Mononuclear cell (primary cell): ENCODE data around the gene MYRF. TPM values are rescaled to one million over a fixed set of nuclear protein-coding genes. Genes with fewer than 3 reads are reported as not detected.

ENCODE experiments used
- H3K27me3 ChIP-seq: 2 replicates; pipeline ENCODE4 v1.6.0; 2011; ENCODE audit warnings: low read length, control low read depth; ENCODE audit not compliant: insufficient read depth
- H3K4me1 ChIP-seq: 2 replicates; pipeline ENCODE4 v1.5.1; 2011; ENCODE audit warnings: mild to moderate bottlenecking, low read length, control low read depth; ENCODE audit not compliant: insufficient read depth
- H3K4me3 ChIP-seq: 2 replicates; pipeline ENCODE4 v1.5.1; 2011; ENCODE audit warnings: mild to moderate bottlenecking, low read length, moderate library complexity
- H3K9me3 ChIP-seq: 2 replicates; pipeline ENCODE4 v1.5.1; 2011; ENCODE audit warnings: low read depth, mild to moderate bottlenecking, control low read depth, low read length
- total RNA-seq: library from RNA; depleted of rRNA; stranded (reverse); fragments of >200 nt; gene quantifications from one replicate; pipeline ENCODE4 v1.2.3, GENCODE V29; 2012

Gene MYRF
- 0.31 TPM for total RNA-seq

DNA sequence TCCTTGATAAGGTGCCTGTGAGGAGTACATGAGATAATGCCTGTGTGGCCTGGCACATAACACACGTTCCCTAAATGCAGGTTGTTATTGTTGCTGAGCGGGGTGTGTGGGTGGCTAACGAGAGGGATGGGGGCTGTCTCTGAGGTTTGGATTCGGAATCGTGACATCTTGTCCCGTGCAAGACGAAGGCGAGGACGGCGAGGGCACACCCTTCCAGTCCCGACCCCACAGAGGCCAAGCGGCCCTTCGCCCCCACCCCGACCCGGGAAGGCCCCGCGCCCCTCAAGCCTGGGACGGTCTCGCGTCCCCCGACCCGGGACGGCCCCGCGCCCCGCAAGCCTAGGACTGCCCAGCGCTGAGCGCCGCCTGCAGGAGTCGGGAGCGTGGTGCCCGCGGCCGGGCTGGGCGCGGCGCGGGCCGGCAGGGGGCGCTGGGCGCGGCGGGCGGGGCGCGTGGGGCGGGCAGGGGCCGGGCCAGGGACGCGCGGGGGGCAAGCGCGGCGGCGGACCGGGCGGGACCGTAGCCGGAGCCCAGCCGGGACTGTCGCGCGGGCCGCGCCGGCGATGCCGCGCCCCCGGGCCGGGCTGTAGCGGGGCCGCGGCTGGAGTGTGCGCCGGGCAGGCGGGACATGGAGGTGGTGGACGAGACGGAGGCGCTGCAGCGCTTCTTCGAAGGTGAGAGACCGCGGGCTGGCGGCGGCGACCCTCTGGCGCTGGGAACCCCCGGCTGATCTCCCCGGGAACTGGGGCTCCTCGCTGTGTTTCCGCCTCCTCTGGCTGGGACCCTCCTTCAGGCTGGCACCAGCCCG, at the start of gene MYRF:
Gene MYRF (plus strand): TSS at position 520 of the 808 bp plus-strand sequence. CDS start 109 bp downstream, at position 629.
- H3K9me3 ChIP-seq = no peaks in the 10 kb centered on the region
- H3K4me3 ChIP-seq = no peak within 1 kb of the TSS
- H3K4me1 ChIP-seq = peaks cover 10% of the 10 kb centered on the region
- peaks cover 22% of the 10 kb centered on the region for H3K27me3 ChIP-seq

DNA sequence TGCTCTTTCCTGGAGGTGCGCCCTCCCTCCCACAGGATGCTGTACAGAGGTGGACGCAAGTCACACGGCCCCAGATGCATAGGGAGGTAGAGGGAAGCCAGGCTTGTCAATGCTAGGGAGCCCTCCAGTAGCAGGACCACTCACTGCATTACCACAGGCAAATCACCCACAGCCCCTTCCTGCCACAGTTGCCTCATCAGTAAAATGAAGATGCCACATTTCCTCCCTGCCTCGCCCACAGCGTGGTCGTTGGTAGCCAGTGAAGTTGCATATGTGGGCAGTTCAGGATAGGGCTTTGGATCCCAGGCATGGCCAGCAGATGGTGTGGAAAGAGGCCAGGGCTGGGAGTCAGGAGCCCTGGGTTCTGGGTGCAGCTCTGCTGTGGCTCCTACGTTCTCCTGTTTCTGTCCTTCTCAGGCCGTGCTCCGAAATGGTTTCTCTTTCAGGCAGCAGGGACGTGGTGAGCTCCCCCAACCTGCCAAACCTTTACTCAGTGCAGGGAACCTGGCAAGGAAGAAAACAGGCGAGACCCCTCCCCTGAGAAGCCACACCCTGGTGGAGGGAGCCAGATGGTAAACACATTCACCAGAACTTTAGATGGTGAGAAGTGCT, 49.6 kb upstream of the MYRF start:
- no peaks in the 10 kb centered on the region for H3K27me3 ChIP-seq
- H3K4me3 ChIP-seq = no peak overlapping the region
- H3K4me1 ChIP-seq = peaks cover 58% of the 10 kb centered on the region
- no peaks in the 10 kb centered on the region for H3K9me3 ChIP-seq

DNA sequence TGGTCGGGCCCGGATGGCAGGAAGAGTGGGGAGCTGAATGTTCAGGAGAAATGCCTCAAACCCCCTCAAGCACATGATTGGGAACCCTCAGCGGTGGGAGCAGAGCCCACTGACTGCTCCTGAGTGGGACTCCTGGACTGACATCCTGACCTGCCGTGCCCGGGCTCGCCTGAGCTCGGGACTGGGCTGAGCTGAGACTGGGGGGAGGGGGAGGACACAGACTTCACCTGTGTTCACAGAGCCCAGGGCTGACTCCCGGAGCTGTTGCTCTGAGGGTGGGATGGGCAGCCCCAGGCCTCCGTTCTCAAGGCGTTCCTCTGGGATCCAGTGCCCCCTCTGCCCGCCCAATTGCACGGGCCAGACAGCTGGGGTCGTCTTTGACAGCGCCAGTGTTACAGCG, 47.6 kb upstream of the MYRF start:
- Histone ChIP-seq H3K4me1 (peaks cover 38% of the 10 kb centered on the region), H3K27me3 (no peaks in the 10 kb centered on the region), H3K9me3 (no peaks in the 10 kb centered on the region)

DNA sequence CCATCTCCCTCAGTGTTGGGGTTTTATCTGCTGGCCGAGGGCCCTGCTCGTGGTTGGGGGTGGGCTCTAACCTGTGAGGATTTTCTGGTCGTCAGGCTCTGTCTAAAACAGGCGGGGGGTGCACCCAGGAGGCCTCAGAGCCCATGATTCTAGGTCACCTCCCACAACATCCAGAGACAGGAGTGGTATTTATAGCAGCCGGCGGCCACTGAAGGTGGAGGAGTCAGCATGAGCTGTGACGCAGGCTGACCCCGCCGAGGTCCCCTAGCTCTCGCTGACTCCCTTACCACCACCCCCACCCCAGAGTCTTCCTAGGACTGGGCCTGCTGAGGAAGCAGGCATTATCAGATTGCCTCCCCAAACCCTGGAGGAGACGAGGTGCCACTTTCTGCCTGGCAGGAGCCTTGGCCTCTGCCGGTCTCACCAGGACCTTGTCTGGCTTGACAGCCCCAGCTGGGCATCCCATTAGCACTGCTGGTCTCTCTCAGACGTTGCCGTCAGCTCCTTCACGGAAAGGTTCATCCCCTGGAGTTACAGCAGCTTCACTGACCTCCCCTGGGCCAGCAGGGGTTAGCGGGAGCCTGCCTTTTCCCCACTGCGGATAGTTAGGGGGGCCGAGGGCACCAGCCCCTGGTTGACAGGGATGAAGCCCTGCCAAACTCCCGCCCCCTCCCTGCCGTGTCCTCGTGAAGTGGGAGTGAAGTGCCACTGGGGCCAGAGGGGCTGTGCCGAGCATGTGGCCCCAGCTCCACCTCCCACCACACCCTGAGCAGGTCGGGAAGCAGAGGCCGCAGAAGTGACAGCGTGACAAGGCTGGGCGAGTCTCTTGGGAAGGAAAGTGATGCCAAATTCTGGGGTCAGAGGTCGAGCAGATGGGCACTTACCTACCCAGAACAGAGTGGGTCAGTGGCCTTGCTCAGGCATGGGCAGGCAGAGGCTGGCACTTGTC, 45.7 kb upstream of the MYRF start:
- Histone ChIP-seq H3K9me3 (no peaks in the 10 kb centered on the region), H3K4me3 (no peak overlapping the region), H3K27me3 (no peaks in the 10 kb centered on the region), H3K4me1 (peaks cover 19% of the 10 kb centered on the region)

More for the DNA sequence above, 47.6 kb upstream of the MYRF start:
- H3K4me3 ChIP-seq = no peak overlapping the region

DNA sequence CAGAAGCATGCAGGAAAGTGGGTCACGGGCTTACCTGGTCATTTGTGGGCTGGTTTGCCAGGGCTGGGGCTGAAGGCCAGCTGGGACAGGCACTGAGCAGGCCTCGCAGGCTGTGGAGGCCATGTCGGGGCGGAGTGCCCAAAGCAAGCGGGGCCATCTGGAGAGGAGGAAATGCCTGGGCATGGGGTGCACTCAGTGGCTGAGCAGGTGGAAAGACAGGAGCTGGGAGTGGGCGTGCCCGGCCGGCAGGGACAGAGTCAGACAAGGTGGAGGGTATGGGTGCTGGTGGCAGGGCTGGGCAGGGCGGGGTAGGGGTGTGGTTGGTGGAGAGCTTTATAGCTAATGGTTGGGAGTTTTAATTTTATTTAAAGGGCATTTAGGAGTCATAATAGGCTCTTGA, 44.9 kb upstream of the MYRF start:
- H3K9me3 ChIP-seq = no peaks in the 10 kb centered on the region
- H3K27me3 ChIP-seq = no peaks in the 10 kb centered on the region
- peaks cover 10% of the 10 kb centered on the region for H3K4me1 ChIP-seq
- H3K4me3 ChIP-seq = no peak overlapping the region

DNA sequence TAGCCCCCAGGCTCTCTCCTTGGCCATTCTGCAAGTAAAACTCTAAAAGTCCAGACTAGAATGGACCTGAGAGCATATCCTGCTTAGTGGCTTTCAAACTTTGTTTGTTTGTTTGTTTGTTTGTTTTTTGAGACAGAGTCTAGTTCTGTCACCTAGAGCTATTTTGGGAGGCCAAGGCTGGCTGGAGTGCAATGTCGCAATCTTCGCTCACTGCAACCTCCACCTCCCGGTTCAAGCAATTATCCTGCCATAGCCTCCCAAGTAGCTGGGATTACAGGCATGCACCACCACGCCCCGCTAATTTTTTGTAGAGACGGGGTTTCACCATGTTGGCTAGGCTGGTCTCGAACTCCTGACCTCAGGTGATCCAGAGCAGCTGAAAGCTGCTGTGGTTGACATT, 43.3 kb upstream of the MYRF start:
- H3K4me1 ChIP-seq = no peaks in the 10 kb centered on the region
- H3K4me3 ChIP-seq = no peak overlapping the region
- H3K9me3 ChIP-seq = no peaks in the 10 kb centered on the region
- H3K27me3 ChIP-seq = no peaks in the 10 kb centered on the region

DNA sequence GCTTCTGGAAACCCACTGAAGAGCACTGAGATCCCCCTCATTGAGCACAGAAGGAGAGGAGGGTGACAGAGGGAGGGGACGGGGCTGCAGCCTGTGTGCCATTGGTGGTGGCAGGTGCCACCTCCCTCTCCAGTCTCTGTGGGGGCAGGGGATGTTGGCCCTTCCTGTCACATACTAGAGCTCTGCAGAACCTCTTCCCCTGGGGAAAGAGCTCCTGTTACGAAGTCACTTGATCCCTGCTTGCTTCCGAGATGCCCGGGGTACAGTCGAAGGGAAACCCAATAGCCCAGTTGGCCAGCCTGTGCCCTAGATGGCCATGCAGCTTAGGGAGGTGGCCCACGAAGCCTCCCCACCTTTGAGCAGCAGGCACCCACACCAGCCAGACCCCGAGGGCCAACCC, 42.9 kb upstream of the MYRF start:
- Histone ChIP-seq H3K9me3 (no peaks in the 10 kb centered on the region), H3K27me3 (no peaks in the 10 kb centered on the region), H3K4me1 (no peaks in the 10 kb centered on the region), H3K4me3 (no peak overlapping the region)

DNA sequence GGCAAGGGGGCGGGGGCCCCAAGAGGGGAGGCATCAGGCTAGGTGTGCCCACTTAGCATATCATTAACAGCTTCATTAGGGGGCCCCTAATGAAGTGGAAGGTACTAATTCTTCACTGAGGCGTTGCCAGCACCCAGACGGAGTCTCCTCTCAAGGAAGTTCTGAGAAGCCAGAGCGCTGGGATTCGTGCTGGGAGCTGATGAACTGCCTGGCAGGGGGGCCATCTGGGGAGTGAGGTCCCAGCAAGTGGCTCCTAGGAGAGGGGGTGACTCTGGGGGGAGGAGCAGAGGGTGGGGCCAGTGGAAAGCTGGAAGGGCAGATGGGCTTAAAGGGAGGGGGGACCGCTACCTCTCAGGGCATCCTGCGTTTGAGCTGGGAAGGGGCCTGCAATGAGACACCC, 42.4 kb upstream of the MYRF start:
- H3K9me3 ChIP-seq = no peaks in the 10 kb centered on the region
- no peaks in the 10 kb centered on the region for H3K4me1 ChIP-seq
- no peak overlapping the region for H3K4me3 ChIP-seq
- H3K27me3 ChIP-seq = no peaks in the 10 kb centered on the region

DNA sequence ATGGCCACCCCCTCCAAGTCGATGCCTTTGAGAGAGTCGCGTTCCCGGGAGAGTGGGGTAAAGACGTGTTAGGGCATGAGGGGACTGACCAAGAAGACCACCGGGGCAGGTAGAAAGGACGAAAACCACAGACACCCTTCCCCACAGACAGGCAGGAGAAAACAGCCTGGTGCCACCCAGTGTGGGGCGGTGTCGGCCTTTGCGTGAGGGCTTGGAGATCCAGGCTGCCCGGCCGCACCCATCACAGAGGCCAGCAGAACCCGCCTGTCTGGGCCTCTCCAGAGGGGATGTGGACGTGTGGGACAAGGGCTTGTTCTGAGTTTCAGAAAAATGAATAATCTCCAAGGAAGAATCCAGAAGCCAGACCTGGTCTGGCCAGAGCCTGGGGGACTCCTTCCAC, 41.4 kb upstream of the MYRF start:
- Histone ChIP-seq H3K27me3 (no peaks in the 10 kb centered on the region), H3K9me3 (no peaks in the 10 kb centered on the region), H3K4me1 (peaks cover 9% of the 10 kb centered on the region), H3K4me3 (no peak overlapping the region)

DNA sequence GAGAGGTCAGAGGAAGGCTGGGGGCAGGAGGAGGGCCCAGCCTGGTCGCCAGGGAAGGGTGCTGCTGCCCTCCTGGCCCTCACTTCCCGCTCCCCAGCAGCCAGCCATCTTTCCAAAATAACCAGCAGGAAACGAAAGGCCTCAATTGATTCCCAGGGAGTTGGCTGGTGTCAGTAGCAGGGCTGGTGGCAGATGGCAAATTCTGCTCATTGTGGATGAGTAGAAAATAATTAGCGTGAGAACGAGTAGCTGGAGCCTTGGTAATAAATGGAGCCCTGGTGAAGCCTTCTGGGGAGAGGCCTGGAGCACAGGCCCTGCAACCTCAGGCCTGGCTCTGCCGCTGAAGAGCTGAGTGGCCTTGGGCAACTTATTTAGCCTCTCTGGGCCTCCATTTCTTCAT, 40.9 kb upstream of the MYRF start:
- Histone ChIP-seq H3K4me1 (peaks cover 14% of the 10 kb centered on the region), H3K4me3 (no peak overlapping the region), H3K9me3 (no peaks in the 10 kb centered on the region)

DNA sequence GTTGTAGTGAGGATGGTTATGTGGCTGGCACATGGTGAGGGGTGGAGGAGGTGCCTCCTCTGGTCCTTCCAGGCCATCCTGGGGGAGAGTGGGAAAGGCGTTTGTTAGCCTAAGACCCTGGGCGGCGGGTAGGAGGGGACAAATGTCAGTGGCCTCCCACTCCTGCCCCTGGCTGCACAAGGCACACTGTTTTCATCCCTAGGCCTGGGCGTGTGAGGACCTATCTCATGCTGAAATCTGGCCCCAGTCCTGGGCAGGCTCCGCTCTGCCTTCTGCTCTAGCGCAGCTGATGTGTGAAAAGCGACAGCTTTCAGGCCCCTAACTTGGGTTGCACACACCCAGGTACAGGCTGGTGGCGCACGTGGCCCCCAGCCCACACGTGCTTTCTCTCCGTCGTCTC, 40.1 kb upstream of the MYRF start:
- Histone ChIP-seq H3K4me3 (no peak overlapping the region), H3K27me3 (no peaks in the 10 kb centered on the region), H3K9me3 (no peaks in the 10 kb centered on the region), H3K4me1 (peaks cover 20% of the 10 kb centered on the region)

More for the DNA sequence above, 40.9 kb upstream of the MYRF start:
- no peaks in the 10 kb centered on the region for H3K27me3 ChIP-seq

DNA sequence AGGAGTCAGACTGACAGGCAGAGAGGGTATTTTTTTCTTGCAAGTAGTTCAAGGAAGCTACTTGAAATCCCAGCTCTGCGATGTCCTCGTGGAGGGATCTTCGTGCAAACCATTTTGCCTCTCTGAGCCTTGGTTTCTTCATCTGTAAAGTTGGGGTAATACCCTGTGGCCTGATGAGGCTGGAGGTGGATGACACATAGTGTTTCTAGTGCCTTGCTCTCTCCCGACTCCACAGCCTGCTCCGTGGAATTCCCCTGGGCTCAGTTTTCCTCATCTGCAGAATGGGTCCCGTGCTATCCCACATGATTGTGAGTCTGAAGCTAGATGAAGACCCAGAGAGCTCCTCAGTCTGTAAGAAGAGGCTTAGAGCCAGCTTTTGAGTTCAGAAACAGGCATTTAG, 39.6 kb upstream of the MYRF start:
- Histone ChIP-seq H3K4me1 (peaks cover 20% of the 10 kb centered on the region), H3K9me3 (no peaks in the 10 kb centered on the region), H3K27me3 (no peaks in the 10 kb centered on the region), H3K4me3 (no peak overlapping the region)

DNA sequence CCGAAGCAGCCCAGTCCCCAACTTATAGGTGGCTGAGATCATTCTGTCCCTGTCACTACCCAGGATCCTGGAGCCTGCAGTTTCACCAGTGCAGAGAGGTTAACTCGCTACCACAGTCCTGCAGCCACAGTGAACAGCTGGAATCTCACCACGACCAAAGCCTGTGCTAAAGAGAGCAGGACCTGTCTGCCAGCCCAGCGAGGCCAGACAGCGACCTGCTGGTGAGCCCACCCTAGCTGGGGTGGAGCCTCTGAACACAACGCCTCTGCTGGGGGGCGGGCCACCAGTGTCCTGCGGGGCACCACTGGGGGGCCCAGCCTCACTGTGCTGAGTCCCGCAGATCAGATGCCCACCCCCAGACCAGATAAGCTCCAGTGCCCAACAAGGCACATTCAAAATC, 39.0 kb upstream of the MYRF start:
- H3K4me3 ChIP-seq = no peak overlapping the region
- H3K27me3 ChIP-seq = no peaks in the 10 kb centered on the region
- H3K4me1 ChIP-seq = peaks cover 20% of the 10 kb centered on the region
- H3K9me3 ChIP-seq = no peaks in the 10 kb centered on the region

DNA sequence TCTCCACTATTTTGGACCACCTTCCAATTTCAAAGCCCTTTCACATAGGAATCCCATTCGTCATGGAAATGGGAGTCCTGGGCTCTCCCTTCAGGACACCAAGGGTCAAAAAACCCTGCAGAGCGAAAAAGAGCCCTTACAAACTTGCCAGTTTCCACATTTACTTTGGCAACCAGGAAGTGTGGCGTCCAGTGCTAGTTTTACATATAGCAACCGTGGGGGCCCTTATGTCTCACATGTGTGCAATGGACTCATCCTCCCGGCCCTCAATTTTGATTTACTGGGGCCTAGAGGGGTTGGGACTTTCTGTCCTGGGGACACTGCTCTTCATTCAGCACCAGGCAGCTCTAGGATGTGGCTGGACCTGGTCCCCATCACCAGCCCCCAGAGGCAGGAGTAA, 38.5 kb upstream of the MYRF start:
- no peak overlapping the region for H3K4me3 ChIP-seq
- H3K4me1 ChIP-seq = peaks cover 20% of the 10 kb centered on the region
- no peaks in the 10 kb centered on the region for H3K9me3 ChIP-seq
- no peaks in the 10 kb centered on the region for H3K27me3 ChIP-seq

DNA sequence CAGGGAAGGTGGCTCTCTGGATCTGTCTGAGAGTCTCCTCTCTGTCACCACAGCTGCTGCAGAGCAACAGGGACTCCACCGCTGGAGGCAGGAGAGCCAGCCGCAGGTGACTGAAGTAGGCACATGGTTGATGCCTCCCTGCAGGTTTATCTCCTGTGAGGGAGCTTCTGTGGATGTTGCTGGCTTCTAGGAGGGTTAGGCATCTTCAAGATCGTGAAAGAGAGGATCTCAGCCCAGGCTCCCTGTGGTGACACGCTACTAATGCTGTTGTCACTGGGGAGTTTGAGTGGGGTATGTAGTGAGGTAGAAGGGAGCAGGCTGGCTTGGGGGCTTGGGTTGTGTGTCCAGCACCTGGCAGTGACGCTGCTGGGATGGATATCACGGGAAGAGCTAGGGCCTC, 38.1 kb upstream of the MYRF start:
- H3K9me3 ChIP-seq = no peaks in the 10 kb centered on the region
- no peak overlapping the region for H3K4me3 ChIP-seq
- H3K4me1 ChIP-seq = peaks cover 20% of the 10 kb centered on the region
- no peaks in the 10 kb centered on the region for H3K27me3 ChIP-seq
